ENCODE measurements around the gene APOC1. TPM values are rescaled to one million over a fixed set of nuclear protein-coding genes. Genes with fewer than 3 reads are reported as not detected.

Gene APOC1
- total RNA-seq, 2 experiments from 2014 or later, result 1.1 to 2.0 TPM

- ChIA-PET CTCF (no interaction called here), POLR2A (no interaction called here)
Observed at GRCh38 chr19:44948763-44949374, 34.5 kb downstream of the APOC1 start.

GRCh38 chr19:44949550-44949949, 35.1 kb downstream of the APOC1 start:
- ChIA-PET CTCF (no interaction called here), POLR2A (no interaction called here)

- ChIA-PET CTCF (interaction anchor here (0.5 to 2.5 kb wide), 9 partner anchors 9 to 257 kb away, joined by 3 to 8 read pairs (median 4); partner anchors contain the start of genes APOE and GEMIN7), POLR2A (interaction anchor here (0.6 kb wide), 1 partner anchor 56 kb away, joined by 5 read pairs; no protein-coding TSS in a partner anchor)
Observed at GRCh38 chr19:44951179-44952159, 37.1 kb downstream of the APOC1 start.

GRCh38 chr19:44954278-44954648, 39.9 kb downstream of the APOC1 start:
- ChIA-PET CTCF (interaction anchor here (0.6 to 0.9 kb wide), 2 partner anchors 44 to 63 kb away, joined by 3 read pairs; partner anchors contain the start of gene TOMM40), POLR2A (interaction anchor here (0.5 kb wide), 1 partner anchor 310 kb away, joined by 3 read pairs; the partner anchor contains the start of gene PVR)

DNA sequence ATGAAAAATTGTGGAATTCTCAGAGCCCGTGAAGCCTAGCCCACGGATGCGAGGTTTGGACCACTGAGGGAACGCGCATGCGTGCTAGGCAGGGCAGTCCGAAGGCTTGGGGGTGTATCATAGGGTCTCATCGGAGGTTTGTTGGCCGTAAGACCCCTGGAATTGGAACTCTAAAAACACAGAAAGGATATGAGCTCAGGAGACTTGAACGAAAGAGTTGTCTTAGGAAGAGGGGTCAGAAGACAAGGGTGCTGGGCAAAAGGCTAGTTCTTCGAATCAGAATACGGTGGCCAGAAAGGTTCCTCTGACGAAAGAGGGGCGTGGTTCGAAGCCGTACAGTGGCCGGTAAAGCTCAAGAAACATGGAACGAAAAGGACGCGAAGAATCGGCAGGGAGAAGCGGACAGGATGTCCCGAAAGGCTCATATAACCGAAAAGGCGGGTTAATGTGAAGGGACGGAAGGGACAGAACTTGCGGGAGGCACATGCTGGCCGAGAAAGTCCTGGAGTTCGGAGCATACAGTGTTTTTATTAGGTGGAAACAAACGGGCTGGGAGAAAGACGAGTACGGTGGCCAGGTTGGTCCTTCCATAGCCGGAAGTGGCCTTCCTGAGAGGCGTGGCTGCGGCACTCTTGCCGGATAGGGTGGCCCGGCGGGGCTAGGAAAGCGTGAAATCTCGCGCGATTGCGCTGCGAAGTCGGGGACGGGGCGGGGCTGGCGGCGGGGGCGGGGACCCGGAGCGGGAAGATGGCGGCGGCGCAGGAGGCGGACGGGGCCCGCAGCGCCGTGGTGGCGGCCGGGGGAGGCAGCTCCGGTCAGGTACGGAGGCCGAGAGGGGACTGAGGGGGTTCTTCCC, 40.5 kb downstream of the APOC1 start, which contains the start of gene CLPTM1:
CLPTM1 (plus strand) TSS at position 732 of the 856 bp plus-strand sequence; CDS start at position 748, 16 bp downstream.
- ChIA-PET POLR2A (interaction anchor here (0.5 kb wide), 2 partner anchors 263 to 311 kb away, joined by 3 read pairs; partner anchors contain the start of gene PVR), CTCF (interaction anchor here (0.6 to 0.9 kb wide), 2 partner anchors 44 to 64 kb away, joined by 3 read pairs; partner anchors contain the start of gene TOMM40)

DNA sequence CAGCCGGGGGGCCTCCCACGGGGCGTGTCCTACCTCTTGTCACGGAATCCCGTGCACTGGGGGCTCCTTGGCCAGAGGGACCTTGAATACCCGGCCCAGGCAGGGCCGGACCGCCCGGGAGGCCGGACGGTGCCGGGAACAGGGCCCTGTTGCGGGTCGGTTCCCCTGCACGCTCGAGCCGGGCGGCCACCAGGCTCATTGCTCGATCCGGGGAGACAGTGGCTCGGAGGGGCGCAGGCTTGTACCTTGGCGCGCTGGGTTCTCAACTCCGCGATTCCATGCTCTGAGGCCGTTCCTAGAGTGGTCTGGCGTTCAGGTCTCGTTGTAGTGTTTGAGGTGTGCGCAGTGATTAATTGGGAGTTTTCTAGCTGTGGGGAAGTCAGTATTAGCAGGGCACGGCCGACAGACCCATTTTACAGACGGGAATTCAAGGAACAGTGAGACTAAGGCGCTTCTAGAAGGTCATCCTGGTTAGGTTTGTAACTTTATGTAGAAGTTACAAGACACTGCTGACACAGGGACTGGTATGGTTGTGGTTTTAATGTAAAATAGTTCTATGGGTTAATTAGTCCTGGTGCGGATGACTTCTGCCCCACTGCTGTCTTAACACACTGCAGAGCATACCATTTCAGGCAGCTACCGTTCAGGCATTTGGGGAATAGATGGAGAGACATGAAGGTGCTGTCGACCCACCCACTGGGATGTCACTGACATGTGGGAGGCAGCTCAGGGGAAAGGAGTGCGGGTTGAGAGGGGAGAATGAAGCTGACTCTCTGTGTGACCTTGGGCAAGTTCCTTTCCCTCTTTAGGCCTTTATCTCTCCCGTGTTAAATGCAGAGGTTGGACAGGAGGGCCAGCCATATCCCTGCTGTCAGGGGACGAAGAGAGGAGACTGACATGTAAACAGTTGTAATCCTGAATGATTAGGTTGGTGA, 41.4 kb downstream of the APOC1 start:
- POLR2A ChIA-PET, result interaction anchor here (0.5 kb wide), 1 partner anchor 1452 kb away, joined by 3 read pairs; no protein-coding TSS in a partner anchor
- CTCF ChIA-PET, result interaction anchor here (0.6 to 1.1 kb wide), 2 partner anchors 133 to 483 kb away, joined by 3 read pairs; no protein-coding TSS in a partner anchor

DNA sequence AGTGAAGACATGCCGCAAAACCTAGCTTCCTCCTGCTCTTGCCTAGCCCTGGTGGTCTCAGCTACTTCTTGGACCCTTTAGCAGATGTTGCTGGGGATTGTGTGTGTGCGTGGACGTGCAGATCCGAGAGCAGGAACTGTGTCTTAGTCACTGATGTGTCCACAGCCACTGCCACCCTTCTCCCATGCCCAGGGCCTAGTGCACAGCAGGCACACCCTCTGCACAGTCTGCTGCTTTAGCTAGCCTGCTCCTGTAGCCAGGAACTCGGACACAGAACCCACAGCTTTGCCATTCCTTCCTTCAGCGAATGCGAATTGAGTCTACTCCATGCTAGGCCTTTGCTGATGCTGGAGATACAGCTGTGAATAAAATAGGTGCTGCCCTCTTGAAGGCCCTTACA, 43.1 kb downstream of the APOC1 start:
- ChIA-PET CTCF (interaction anchor here (0.8 kb wide), 1 partner anchor 100 kb away, joined by 3 read pairs; no protein-coding TSS in a partner anchor), POLR2A (interaction anchor here (0.5 kb wide), 1 partner anchor 81 kb away, joined by 5 read pairs; the partner anchor contains the start of gene CLASRP)

DNA sequence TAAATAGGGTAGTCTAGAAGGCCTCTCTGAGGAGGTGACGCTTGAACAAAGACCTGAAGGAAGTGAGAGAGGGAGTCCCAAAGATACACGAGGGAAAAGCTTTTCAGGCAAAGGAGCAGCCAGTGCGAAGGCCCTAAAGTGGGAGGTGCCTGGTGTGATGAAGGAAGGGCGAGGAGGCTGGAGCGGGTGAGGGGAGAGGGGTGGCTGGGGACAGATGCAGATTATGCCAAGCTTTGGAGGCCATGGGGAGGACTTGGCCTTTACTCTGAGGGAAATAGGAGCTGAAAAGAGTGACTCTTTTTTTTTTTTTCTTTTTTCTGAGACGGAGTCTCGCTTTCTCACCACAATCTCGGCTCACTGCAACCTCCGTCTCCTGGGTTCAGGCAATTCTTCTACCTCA, 43.7 kb downstream of the APOC1 start:
- ChIA-PET CTCF (interaction anchor here (0.8 kb wide), 1 partner anchor 99 kb away, joined by 3 read pairs; no protein-coding TSS in a partner anchor), POLR2A (no interaction called here)

DNA sequence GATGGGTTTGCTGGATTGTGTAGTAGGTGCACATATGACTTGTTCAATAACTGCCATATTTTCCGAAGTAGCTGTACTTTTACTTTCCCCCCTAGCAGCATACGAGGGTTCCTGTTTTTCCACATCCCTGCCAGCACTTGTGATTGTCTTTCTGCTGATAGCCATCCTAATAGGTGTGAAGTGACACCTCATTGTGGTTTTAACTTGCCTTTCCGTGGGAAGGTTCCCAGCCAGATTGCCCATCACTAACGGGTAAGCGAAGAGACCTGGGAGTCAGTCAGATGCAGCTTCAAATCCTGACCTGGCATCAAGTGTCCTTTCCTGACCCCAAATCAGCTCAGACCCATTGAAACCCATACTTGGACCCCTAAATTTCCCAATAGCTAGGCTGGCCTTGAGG, 45.3 kb downstream of the APOC1 start:
- ChIA-PET POLR2A (no interaction called here), CTCF (interaction anchor here (0.8 kb wide), 1 partner anchor 29 kb away, joined by 3 read pairs; no protein-coding TSS in a partner anchor)

GRCh38 chr19:44960906-44961728, 46.7 kb downstream of the APOC1 start:
- POLR2A ChIA-PET, result no interaction called here
- CTCF ChIA-PET, result interaction anchor here (1.1 kb wide), 1 partner anchor 9 kb away, joined by 3 read pairs; no protein-coding TSS in a partner anchor

- ChIA-PET CTCF (no interaction called here), POLR2A (no interaction called here)
Observed at GRCh38 chr19:44961821-44962220, 47.4 kb downstream of the APOC1 start.

DNA sequence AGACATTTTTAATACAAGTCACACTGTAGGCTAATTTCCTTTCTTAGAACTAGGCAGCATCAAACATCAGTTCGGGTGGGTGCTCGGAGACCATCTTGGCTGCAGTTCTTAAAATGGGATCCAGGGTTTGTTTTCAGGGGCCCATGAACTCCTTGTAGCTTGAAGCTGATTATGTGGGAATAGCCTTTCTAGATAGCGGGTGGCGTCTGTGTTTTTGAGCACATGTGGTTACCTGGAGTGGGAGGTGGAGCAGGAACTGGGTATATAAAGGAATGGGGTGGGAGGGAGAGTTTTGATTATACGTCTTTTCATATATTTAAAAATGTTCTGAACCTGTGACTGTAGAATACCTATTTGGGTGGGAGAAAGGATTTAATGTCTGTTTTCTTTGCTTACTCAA, 53.7 kb downstream of the APOC1 start:
- ChIA-PET CTCF (no interaction called here), POLR2A (no interaction called here)

DNA sequence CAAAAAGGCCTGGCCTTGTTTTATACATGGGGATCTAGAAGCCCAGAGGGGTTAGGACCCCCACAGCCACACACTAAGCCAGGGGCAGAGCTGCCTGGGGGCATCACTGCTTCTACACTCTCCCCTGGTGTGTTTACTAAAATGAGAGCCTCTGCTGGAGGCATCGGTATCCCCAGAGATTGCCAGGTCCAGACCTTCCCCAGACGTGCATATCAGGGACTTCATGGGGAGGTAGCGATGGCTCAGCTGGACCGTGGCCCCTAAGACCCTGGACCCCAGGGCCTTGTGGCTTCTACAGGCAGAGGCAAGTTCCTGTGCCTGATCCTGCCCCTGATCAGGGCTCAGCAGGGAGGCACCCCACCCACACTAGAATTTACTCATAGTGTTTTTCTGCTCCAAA, 54.3 kb downstream of the APOC1 start:
- ChIA-PET POLR2A (no interaction called here), CTCF (no interaction called here)

Measured in activated CD8-positive, alpha-beta memory T cell treated with anti-CD3 and anti-CD28 coated beads for 36 hours (primary cell).